DOHH2 (cell line): ENCODE results near the gene BCLAF3.

Source experiments
- CTCF ChIP-seq: fragments of 200-600 bp; sonication (generic); IDR thresholded peaks from one replicate; pipeline ENCODE4 v1.5.1; 2014; ENCODE audit warnings: antibody characterized with exemption, mild to moderate bottlenecking, low read depth, low read length; ENCODE audit not compliant: poor library complexity, severe bottlenecking
- EZH2phosphoT487 ChIP-seq: fragments of 200-600 bp; sonication (generic); IDR thresholded peaks from 2 replicates; pipeline ENCODE4 v1.6.1; 2017; ENCODE audit warnings: borderline replicate concordance, mild to moderate bottlenecking, antibody characterized with exemption, low read length, moderate library complexity, mixed read lengths

- TF ChIP-seq CTCF (no peak), EZH2phosphoT487 (no peak)
Observed at GRCh38 chrX:20029728-20030127, 38.9 kb upstream of the BCLAF3 start.
